Body of pancreas (tissue), 4 donors: Measurements from ENCODE around the gene RBM19.

Experiments
- CTCF ChIP-seq, 7 experiments: fragments of 450-650 bp in 4 of 7; fragments of 200-600 bp in 3 of 7; sonication (generic) in 3 of 7; IDR thresholded peaks; one replicate each; pipeline ENCODE4 v1.5.1; 2016 to 2019; ENCODE audit warnings: antibody characterized with exemption in 7 of 7
- POLR2A ChIP-seq, 3 donors: fragments of 450-650 bp; IDR thresholded peaks; one replicate each; pipeline ENCODE4 v1.6.1; 2016; ENCODE audit warnings: antibody characterized with exemption in 3 of 3, mild to moderate bottlenecking in 2 of 3

DNA sequence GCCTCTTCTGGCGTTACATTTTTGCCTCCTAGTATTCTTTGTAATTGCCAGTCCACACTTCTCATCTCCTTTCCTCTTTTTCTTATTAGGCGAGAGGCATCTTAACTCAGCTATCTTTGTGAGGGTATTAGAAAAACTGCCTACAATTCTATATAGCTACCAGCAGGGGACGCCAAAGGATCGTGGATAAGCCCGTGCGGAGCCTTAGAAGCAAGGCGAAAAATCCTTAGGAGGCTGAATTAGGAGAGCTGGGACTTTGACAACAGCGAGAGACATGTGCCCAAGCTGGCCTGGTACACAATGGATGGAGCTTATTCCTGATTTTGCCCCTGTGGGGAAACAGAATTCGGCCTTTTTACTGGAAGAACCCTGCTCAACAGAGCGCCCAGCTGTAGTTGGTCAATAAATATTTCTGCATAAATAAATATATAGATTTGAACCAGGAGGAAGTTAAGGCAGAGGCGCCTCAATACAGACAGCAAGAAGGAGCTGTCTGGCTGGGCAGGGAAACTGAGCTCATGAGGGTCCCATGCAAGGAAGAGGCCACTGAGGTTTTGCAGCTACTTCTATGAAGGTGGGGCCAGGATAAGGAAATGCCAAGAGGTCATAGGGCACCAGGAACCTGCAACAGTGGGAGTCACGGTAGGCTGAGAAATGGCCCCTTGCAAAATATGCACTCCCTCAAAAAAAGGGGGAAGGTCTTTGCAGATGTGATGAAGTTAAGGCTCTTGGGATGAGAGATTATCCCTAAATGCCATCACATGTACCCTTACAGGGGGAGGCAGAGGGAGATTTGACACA lies 14.6 kb upstream of the RBM19 start:
- TF ChIP-seq CTCF (IDR thresholded peaks at IDR 0.05) (peak; percentile 80 to 94 (median 92)), POLR2A (IDR thresholded peaks at IDR 0.05) (no peak)
